HEK293T (cell line): ENCODE results near the gene CD276.

Experiments
- BHLHE40 ChIP-seq: fragments of 450-650 bp; IDR thresholded peaks from 2 replicates; pipeline ENCODE4 v1.6.1; 2016; ENCODE audit warnings: mild to moderate bottlenecking, moderate library complexity, borderline replicate concordance
- FOXA1 ChIP-seq: fragments of 450-650 bp; IDR thresholded peaks from 2 replicates; pipeline ENCODE4 v1.6.1; 2016; ENCODE audit warnings: mild to moderate bottlenecking
- FOXM1 ChIP-seq: fragments of 450-650 bp; IDR thresholded peaks from 2 replicates; pipeline ENCODE4 v1.6.1; 2017; ENCODE audit warnings: mild to moderate bottlenecking, borderline replicate concordance
- LEF1 ChIP-seq: fragments of 450-650 bp; IDR thresholded peaks from 2 replicates; pipeline ENCODE4 v1.6.1; 2017; ENCODE audit warnings: mild to moderate bottlenecking, borderline replicate concordance
- PKNOX1 ChIP-seq: fragments of 450-650 bp; IDR thresholded peaks from 2 replicates; pipeline ENCODE4 v1.6.1; 2016
- SP1 ChIP-seq: fragments of 450-650 bp; IDR thresholded peaks from 2 replicates; pipeline ENCODE4 v1.6.1; 2017
- SUZ12 ChIP-seq: fragments of 450-650 bp; IDR thresholded peaks from 2 replicates; pipeline ENCODE4 v1.6.1; 2016; ENCODE audit warnings: mild to moderate bottlenecking
- TARDBP ChIP-seq: fragments of 450-650 bp; IDR thresholded peaks from 2 replicates; pipeline ENCODE4 v1.6.1; 2016

- TF ChIP-seq SUZ12 (no peak), BHLHE40 (no peak), TARDBP (no peak), FOXM1 (no peak), PKNOX1 (no peak), FOXA1 (no peak), LEF1 (no peak), SP1 (no peak)
Measured at GRCh38 chr15:73716417-73716816, 32.2 kb downstream of the CD276 start.
